ENCODE measurements around the gene LLGL2. TPM values are rescaled to one million over a fixed set of nuclear protein-coding genes. Genes with fewer than 3 reads are reported as not detected.
A peak's percentile ranks its signal among the peaks of the same experiment; 100 is the strongest.

Gene LLGL2
- polyA plus RNA-seq, 1 donor, result 13.5 TPM

DNA sequence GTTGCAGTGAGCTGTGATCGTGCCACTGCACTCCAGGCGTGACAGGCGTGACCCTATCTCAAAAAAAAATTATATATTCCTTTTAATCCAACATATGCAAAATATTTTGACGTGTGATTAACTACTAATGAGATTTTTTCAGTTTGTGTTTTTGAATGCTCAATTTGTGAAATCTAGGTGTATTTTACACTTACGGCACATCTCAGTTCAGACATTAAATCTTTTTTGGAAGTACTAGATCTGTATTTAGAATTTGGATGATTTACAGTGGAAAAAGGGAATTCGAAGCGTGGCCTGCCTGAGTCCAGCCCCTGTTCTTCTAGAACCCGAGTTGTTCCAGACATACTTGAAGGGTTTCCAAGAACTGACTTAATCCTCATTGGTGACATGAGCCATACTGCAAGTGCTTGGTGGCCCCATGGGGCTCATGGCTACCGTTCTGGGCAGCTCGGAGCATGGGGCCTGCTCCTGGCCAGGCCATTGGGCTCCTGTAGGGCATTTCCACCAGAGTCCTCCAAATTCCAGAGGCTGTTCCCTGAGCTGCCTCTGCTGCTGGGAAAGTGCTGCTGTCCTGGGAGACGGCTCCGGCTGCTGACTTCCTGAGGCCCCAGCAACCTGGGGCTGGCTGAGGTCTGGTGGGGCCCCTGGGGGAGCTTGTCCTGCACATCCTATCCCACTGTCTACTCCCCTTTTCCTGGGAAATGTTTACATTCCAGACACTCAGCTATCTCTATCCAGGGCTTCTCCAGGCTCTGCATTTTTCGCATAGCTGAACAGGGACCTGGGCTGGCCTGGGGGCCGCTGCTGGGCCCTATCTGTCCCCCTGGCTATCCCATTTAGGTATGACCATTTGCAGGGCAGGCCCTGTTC is 27.2 kb downstream of the LLGL2 start:
- peak; percentile 60 for DNase-seq

DNA sequence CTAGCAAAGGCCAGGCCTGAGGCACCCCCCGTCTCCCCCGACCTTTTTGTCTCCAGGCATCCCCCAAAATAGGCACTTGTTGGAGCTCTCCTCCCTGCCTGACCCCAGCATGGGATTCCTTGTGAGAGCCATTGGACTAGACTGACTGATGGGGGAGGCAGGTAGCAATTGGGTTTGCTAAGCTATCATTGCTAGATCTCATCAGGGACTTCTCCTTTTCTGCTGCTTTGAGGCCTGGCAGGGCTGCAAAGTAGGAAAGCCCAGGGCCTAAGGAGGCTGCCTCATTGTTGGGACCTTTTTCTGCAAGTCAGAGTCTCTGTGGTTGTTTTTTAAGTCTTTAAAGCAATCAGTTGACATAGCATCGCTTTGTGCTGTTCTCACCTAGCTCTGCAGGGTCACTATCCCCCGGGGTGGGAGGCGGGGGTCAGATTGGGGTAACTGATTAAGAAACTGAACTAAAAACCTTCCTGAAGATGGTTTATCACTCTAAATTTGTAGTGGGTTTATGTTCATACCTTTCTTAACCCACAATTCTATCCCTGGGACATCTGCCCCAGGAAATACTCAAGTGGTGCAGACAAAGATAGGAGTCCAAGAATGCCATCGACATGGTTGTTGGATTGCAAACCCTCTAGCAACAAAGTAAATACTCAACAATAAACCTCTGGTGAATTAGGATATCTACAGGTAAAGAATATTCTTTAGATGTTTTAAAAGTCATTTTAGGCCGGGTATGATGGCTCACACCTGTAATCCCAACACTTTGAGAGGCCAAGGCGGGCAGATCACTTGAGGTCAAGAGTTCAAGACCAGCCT is 28.0 kb downstream of the LLGL2 start:
- no peak for DNase-seq

- no peak for DNase-seq
Observed at GRCh38 chr17:75555679-75556153, 30.2 kb downstream of the LLGL2 start.

- no peak for DNase-seq
Observed at GRCh38 chr17:75557075-75557851, 31.8 kb downstream of the LLGL2 start.

DNA sequence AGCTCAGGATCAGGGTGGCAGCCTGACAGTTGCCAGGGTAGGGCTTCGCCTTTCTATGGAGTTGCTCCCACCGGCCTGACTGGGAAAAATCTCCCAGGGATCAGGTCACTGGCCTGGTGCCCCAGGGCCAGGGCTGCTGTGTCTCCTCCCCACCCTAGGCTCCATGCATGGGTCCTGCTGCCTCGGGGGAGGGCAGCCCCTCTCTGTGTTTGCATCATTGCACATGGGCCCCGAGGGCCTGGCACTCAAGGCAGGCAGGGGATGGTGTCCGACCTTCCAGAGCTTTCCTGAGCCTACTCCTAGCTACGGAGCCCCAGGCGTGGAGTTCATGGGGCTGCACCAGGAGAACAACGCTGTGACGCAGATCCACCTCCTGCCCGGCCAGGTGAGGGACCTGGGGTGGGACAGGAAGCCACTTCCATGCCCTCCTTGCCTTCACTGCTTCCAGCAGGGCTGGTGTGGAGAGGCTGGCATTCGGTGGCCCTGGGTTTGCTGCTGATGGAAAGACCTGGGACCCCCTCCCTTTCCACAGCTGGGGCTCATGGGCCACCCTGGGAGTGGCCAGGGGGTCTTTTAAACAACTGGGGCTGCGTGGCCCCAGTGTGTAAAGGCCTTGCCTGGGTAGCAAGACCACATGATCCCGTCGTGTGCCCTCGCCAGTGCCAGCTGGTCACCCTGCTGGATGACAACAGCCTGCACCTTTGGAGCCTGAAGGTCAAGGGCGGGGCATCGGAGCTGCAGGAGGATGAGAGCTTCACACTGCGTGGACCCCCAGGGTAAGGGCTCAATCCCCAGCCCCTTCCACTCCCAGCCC is 32.6 kb downstream of the LLGL2 start:
- DNase-seq, result no peak

DNA sequence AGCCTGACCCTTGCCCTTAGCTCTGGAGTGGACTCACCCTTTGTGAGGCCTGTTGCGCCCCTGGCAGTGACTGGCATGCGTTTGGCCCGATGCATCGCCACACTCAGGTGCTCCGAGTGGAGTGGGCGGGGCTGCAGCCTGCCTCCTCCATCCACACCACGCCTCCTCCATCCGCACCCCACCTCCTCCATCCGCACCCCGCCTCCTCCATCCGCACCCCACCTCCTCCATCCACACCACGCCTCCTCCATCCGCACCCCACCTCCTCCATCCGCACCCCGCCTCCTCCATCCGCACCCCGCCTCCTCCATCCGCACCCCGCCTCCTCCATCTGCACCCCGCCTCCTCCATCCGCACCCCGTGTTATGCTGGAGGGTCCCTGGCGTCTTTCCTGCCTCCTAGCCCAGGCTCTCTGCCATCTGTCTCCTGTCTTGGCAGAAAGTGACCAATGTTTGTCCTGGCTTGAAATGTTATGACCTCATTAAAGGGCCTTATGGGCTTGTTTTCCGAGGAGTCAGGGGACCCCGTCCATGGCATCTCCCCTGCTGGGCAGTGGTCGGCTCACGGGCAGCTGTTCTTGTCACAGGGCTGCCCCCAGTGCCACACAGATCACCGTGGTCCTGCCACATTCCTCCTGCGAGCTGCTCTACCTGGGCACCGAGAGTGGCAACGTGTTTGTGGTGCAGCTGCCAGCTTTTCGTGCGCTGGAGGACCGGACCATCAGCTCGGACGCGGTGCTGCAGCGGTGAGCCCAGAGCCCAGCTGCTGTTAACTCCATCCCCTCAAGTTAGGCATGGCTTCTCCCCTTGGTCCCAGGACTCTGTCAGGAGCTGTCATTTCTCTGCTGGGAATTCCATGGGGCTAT is 33.4 kb downstream of the LLGL2 start:
- DNase-seq, result no peak

- DNase-seq, result no peak
Observed at GRCh38 chr17:75559958-75560533, 34.5 kb downstream of the LLGL2 start.

DNA sequence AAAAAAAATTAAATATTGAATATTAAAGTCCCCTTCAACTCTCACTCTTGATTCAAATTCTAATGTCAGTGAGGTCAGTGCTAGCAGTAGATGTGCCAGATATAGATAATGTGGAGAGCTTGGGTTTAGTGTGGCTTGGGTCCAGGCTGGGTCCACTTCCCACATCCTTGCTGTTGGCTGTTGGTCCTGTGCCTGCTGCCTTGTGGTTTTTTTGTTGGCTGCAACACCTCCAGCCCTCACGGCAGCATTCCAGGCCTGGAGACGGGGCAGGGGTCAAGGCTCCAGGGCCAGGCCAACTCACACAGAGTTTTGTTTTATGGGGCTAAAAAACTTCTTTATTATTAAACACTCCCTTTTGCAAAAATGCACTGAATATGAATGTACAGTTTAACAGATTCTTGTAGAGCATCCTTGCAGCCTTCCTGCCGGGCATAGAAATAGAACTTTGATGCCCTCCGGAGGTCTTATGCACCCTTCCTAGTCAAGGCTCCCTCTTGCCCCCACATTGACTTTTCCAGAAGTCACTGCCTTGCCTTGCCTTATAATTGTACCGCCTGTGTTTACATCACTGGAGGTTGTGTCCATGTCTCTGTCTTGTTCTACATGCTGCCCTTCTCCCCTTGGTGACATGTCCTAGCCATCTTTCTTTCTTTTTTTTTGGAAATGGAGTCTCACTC is 36.6 kb downstream of the LLGL2 start:
- no peak for DNase-seq

DNA sequence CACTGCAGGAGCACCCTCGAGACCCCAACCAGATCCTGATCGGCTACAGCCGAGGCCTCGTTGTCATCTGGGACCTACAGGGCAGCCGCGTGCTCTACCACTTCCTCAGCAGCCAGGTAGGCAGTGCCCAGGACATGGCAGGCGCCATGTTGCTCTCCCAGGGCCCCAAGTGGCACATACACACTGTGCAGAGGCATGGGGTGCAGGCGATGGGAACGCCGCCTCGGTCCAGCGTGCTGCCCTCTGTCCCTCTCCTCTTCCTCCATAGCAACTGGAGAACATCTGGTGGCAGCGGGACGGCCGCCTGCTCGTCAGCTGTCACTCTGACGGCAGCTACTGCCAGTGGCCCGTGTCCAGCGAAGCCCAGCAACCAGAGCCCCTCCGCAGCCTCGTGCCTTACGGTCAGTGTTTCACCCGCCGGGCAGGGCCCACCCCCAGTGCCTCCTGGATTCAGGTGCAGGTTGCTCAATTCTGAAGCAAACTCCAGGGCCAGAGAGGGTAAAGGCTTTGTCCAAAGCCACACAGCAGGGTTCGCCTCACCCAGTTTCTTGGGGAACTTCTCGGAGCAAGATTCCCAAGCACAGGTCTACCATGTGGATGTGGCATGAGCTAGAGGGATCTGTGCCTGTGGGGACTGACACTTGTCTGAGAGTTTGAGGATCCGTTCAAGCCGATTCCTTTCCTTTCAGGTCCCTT is 37.7 kb downstream of the LLGL2 start:
- DNase-seq, result no peak

- no peak for DNase-seq
Observed at GRCh38 chr17:75564195-75564594, 38.7 kb downstream of the LLGL2 start.

DNA sequence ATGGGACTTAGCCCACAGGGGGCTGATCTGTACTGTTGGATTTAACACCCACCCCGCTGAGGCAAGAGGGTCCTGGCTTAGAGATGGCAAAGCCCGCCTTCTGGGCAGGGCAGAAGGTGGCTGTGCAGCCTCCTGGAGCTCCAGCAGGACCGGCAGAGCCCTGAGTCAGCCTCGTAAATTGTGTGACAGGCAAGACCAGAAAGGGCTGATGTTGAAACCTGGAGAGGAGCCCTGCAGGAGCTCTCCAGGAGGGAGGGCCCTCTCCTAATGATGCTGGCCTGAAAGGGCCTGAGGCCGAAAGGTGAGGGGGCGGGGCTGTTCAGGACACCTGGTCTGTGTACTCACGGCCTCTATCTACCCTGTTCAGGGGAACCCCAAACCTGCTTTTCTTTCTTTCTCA is 39.6 kb downstream of the LLGL2 start:
- no peak for DNase-seq

DNA sequence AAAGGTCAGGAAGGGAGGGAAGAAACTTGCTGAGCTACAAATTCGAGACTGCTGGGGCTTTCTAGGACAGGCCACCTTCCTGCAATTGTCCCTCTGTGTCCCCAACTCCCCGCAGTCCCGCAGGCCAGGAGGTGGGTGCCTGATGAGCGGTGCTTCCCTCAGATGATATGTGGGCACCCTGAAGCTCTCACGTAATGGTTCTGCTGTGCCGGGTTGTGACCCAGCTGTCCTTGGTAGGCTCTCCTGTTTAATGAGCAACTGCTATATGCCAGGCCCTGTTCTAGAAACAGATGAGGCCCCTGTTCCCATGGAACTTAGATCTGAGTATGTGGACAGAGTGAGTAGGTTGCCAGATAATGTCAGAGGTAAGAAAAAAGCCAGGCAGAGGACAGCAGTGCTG is 40.1 kb downstream of the LLGL2 start:
- DNase-seq, result no peak

- DNase-seq, result no peak
Observed at GRCh38 chr17:75566416-75566815, 40.9 kb downstream of the LLGL2 start.

DNA sequence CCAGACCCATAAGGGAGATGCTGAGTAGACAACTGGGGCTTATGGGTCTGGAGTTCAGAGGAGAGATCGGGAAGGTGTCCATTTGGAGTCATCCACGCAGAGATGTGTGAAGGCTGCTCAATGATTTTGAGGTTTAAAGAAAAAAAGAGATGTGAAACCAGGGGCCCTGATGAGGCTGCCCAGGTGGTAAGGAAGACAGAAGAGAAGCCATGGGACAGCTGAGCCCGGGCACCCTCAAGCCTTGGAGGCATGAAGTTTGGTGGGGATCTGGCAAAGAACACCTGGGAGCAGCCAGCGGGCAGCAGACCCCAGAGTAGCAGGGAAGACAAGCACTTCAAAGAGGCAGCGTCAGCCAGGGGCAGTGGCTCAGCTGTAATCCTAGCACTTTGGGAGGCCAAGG is 41.3 kb downstream of the LLGL2 start:
- DNase-seq, result no peak

DNA sequence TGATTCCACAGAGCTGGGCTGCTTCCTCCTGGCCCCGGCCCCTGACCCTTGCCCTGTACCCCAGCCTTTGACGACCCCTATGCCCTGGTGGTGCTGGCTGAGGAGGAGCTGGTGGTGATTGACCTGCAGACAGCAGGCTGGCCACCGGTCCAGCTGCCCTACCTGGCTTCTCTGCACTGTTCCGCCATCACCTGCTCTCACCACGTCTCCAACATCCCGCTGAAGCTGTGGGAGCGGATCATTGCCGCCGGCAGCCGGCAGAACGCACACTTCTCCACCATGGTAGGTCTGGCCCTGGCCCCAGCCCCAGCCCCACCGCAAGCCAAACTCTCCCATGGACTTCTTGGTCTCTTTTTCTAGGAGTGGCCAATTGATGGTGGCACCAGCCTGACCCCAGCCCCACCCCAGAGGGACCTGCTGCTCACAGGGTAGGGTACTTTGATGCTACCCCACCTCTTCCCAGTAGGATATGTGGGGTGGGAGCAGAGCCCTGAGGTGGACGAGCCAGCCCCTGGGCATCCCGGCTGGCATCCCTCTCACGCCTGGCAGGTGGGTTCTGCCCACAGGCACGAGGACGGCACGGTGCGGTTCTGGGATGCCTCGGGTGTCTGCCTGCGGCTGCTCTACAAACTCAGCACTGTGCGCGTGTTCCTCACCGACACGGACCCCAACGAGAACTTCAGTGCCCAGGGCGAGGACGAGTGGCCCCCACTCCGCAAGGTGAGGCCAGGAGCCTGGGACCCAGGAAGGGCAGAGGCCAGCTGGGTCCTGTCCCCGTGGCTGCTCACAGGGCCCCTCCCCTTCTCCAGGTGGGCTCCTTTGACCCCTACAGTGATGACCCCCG is 43.1 kb downstream of the LLGL2 start:
- DNase-seq, result no peak

GRCh38 chr17:75570034-75570676 is 44.7 kb downstream of the LLGL2 start:
- no peak for DNase-seq

DNA sequence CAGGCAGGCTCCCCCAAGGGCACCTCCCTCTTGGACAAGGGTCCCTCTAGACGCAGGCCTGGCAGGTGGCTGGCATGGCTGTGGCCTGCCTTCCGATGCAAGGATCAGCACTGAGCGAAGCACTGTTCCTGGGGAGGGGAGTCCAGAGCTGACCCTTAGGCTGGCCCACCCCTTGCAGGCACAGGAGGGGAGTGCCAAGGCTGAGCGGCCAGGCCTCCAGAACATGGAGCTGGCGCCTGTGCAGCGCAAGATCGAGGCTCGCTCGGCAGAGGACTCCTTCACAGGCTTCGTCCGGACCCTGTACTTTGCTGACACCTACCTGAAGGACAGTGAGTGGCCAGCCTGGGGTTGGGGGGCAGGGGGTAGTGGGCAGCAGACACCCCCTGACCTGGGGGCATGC is 45.3 kb downstream of the LLGL2 start:
- DNase-seq, result no peak

Data from hindlimb muscle (tissue), 1 donor.